ENCODE results near the gene LRRC8B. TPM values are rescaled to one million over a fixed set of nuclear protein-coding genes. Genes with fewer than 3 reads are reported as not detected.

Gene LRRC8B
- total RNA-seq, 2 experiments from 2014 or later: 4.4 to 9.9 TPM

- Histone ChIP-seq H3K4me3 (ENCODE audit: low read depth, low read length, poor library complexity, severe bottlenecking) (no peak overlapping the region), H3K27ac (ENCODE audit: low read depth, low read length, poor library complexity, severe bottlenecking) (no peak overlapping the region), H4K20me1 (ENCODE audit: insufficient read depth, low read length) (no peaks in the 10 kb centered on the region), H2AFZ (ENCODE audit: low read length) (no peak overlapping the region), H3K4me2 (ENCODE audit: low read length) (no peak overlapping the region), H3K9me3 (ENCODE audit: low read length) (no peaks in the 10 kb centered on the region), H3K9me2 (ENCODE audit: insufficient read depth, low read length) (no peaks in the 10 kb centered on the region), H3K36me3 (ENCODE audit: insufficient read depth, low read length) (no peaks in the 10 kb centered on the region), H3K79me2 (ENCODE audit: insufficient read depth, low read depth, low read length) (peaks cover 10% of the 10 kb centered on the region; the same call in 1 of the 2 replicates), H3K4me1 (ENCODE audit: insufficient read depth, low read length, poor library complexity, severe bottlenecking) (no peaks in the 10 kb centered on the region)
- intact Hi-C loops (cut with micrococcal nuclease; ENCODE audit: unreplicated experiment): no loop called here
- POLR2A ChIA-PET: interaction anchor here (1.0 kb wide), 1 partner anchor 34 kb away, joined by 4 read pairs; no protein-coding TSS in a partner anchor
- TF ChIP-seq EZH2phosphoT487 (IDR thresholded peaks at IDR 0.05; ENCODE audit: borderline replicate concordance, low read depth, low read length): no peak
- no peak for TF ChIP-seq CTCF (conservative IDR thresholded peaks at IDR 0.05; ENCODE audit: low read length)
- CTCF ChIA-PET (ENCODE audit: unreplicated experiment): no interaction called here
- DNase-seq (ENCODE audit: low spot score): no peak
- BruUV-seq (replicated peaks): no TSS peak
Measured at GRCh38 chr1:89546082-89546889, 21.7 kb downstream of the LRRC8B start.

GRCh38 chr1:89546934-89547562 is 22.4 kb downstream of the LRRC8B start:
- no peaks in the 10 kb centered on the region for H4K20me1 ChIP-seq (ENCODE audit: insufficient read depth, low read length)
- no peaks in the 10 kb centered on the region for H3K9me2 ChIP-seq (ENCODE audit: insufficient read depth, low read length)
- H3K9me3 ChIP-seq (ENCODE audit: low read length): no peaks in the 10 kb centered on the region
- H3K4me2 ChIP-seq (ENCODE audit: low read length): no peak overlapping the region
- TF ChIP-seq CTCF (conservative IDR thresholded peaks at IDR 0.05; ENCODE audit: low read length) (no peak), EZH2phosphoT487 (IDR thresholded peaks at IDR 0.05; ENCODE audit: borderline replicate concordance, low read depth, low read length) (no peak)
- no peaks in the 10 kb centered on the region for H3K36me3 ChIP-seq (ENCODE audit: insufficient read depth, low read length)
- H3K4me1 ChIP-seq (ENCODE audit: insufficient read depth, low read length, poor library complexity, severe bottlenecking): peaks cover 3% of the 10 kb centered on the region
- no peak overlapping the region for H3K27ac ChIP-seq (ENCODE audit: low read depth, low read length, poor library complexity, severe bottlenecking)
- ChIA-PET CTCF (ENCODE audit: unreplicated experiment) (no interaction called here), POLR2A (interaction anchor here (1.0 kb wide), 1 partner anchor 33 kb away, joined by 4 read pairs; no protein-coding TSS in a partner anchor)
- no peak overlapping the region for H2AFZ ChIP-seq (ENCODE audit: low read length)
- intact Hi-C loops (cut with micrococcal nuclease; ENCODE audit: unreplicated experiment): no loop called here
- DNase-seq (ENCODE audit: low spot score): no peak
- BruUV-seq (replicated peaks): no TSS peak
- no peak overlapping the region for H3K4me3 ChIP-seq (ENCODE audit: low read depth, low read length, poor library complexity, severe bottlenecking)
- H3K79me2 ChIP-seq (ENCODE audit: insufficient read depth, low read depth, low read length): peaks cover 13% of the 10 kb centered on the region; the same call in 1 of the 2 replicates

Data from OCI-LY7 (cell line).